Naive B cell (primary cell): ENCODE measurements around the gene TADA2A. TPM values are rescaled to one million over a fixed set of nuclear protein-coding genes. Genes with fewer than 3 reads are reported as not detected.
A peak's percentile ranks its signal among the peaks of the same experiment; 100 is the strongest.

Source experiments
- ATAC-seq, 2 donors: fragments of 150-1000 bp; cut with Tn5 transposase; 2 replicates each; pipeline ENCODE4 v1.10.0; 2021; ENCODE audit warnings: low read depth in 2 of 2, mild to moderate bottlenecking in 2 of 2, moderate library complexity in 2 of 2
- DNase-seq: peaks from one replicate; pipeline ENCODE4 v3.0.0; 2022
- H3K27ac Mint-ChIP-seq, 6 donors: one replicate each; pipeline ENCODE4 v1.8.0; 2020 to 2022; ENCODE audit warnings: mild to moderate bottlenecking in 6 of 6, mixed read lengths in 6 of 6, moderate library complexity in 5 of 6, inconsistent platforms in 2 of 6
- H3K27me3 Mint-ChIP-seq, 3 donors: one replicate each; pipeline ENCODE4 v1.8.0; 2021 to 2022; ENCODE audit warnings: mixed read lengths in 3 of 3, mild to moderate bottlenecking in 1 of 3
- H3K36me3 Mint-ChIP-seq, 2 donors: one replicate each; pipeline ENCODE4 v1.8.0; 2020 to 2022; ENCODE audit warnings: mixed read lengths in 2 of 2, inconsistent platforms in 1 of 2, mild to moderate bottlenecking in 1 of 2
- H3K4me1 Mint-ChIP-seq, 3 donors: one replicate each; pipeline ENCODE4 v1.8.0; 2020 to 2022; ENCODE audit warnings: mixed read lengths in 3 of 3, inconsistent platforms in 1 of 3, mild to moderate bottlenecking in 1 of 3, moderate library complexity in 1 of 3
- H3K4me3 Mint-ChIP-seq, 8 donors: one replicate each; pipeline ENCODE4 v1.8.0; 2020 to 2022; ENCODE audit warnings: mild to moderate bottlenecking in 8 of 8, mixed read lengths in 8 of 8, moderate library complexity in 8 of 8, inconsistent platforms in 2 of 8
- H3K9me3 Mint-ChIP-seq, 7 donors: one replicate each; pipeline ENCODE4 v1.8.0; 2020 to 2022; ENCODE audit warnings: mixed read lengths in 7 of 7, mild to moderate bottlenecking in 5 of 7, inconsistent platforms in 2 of 7, moderate library complexity in 1 of 7
- polyA plus RNA-seq, 6 donors: library from polyadenylated mRNA; unstranded; fragments of 300-500 nt; fragmentation: Illumina TruSeq; gene quantifications; one replicate each; pipeline ENCODE4 v1.2.3, GENCODE V29; 2021; ENCODE audit warnings: low read depth in 6 of 6

TADA2A gene, protein sequence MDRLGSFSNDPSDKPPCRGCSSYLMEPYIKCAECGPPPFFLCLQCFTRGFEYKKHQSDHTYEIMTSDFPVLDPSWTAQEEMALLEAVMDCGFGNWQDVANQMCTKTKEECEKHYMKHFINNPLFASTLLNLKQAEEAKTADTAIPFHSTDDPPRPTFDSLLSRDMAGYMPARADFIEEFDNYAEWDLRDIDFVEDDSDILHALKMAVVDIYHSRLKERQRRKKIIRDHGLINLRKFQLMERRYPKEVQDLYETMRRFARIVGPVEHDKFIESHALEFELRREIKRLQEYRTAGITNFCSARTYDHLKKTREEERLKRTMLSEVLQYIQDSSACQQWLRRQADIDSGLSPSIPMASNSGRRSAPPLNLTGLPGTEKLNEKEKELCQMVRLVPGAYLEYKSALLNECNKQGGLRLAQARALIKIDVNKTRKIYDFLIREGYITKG
- 10 to 100 TPM in 2 of 6 donors, 1 to 10 TPM in 4; 4.3 to 16.3 (median 6.2) TPM for polyA plus RNA-seq

DNA sequence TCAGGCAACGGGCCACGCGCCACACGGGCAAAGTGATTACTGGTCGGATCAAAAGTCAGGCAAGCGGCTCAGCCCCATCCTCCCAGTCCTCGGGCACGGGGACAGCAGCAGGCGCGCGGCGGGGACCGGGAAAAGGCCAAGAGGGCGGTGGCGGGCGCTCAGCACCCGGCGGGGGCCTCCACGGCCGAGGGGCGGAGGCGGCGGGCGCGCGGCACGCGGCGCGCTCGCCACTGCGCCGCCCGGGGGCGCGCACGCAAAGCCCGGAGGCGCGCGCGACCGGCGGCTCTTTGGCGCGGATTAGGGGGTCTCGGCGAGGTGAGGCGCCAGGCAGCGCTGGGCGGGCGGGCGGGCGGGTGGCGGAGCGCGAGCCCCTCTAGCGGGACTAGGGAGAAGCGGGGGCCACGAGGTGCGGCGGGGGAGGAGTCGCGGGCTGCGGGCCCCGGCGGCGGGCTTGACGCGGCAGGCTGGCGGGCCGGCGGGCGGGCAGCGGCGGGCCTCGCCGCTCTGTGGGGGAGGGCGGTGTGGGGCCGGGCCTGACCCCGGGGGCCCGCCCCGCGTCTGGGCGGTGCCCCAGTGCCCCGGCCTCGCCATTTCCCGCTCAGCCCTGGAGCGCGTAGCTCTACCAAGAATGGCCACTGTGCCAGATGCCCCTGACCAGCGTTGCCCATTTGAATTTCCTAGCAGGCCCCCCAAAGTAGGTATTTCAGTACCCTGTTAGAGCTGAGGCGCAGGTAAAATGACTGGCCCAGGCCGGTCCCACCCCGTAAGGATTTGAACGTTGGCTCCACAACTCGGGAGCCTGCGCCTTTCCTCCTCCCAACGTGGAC, at the start of gene TADA2A, which contains the start of gene ACACA:
Gene TADA2A, plus strand, starts transcription at position 252 of the 827 bp plus-strand sequence. CDS start 4,480 bp downstream, outside the sequence.
Gene ACACA, minus strand, starts transcription at position 202 of the 827 bp plus-strand sequence. CDS start 537 bp downstream, outside the sequence.
- Mint-ChIP-seq H3K4me3 (peak within 1 kb of the TSS; percentile 93 to 97 (median 97)), H3K4me1 (peaks cover 16 to 59% (median 18%) of the 10 kb centered on the region in 3 donors), H3K9me3 (peaks cover 0 to 2% (median 0%) of the 10 kb centered on the region in 7 donors), H3K27ac (peak within 1 kb of the TSS; percentile 88 to 96 (median 92)), H3K27me3 (no peaks in the 10 kb centered on the region), H3K36me3 (no peaks in the 10 kb centered on the region)
- peak; percentile 73 for DNase-seq
- ATAC-seq: peak; percentile 88 to 92

DNA sequence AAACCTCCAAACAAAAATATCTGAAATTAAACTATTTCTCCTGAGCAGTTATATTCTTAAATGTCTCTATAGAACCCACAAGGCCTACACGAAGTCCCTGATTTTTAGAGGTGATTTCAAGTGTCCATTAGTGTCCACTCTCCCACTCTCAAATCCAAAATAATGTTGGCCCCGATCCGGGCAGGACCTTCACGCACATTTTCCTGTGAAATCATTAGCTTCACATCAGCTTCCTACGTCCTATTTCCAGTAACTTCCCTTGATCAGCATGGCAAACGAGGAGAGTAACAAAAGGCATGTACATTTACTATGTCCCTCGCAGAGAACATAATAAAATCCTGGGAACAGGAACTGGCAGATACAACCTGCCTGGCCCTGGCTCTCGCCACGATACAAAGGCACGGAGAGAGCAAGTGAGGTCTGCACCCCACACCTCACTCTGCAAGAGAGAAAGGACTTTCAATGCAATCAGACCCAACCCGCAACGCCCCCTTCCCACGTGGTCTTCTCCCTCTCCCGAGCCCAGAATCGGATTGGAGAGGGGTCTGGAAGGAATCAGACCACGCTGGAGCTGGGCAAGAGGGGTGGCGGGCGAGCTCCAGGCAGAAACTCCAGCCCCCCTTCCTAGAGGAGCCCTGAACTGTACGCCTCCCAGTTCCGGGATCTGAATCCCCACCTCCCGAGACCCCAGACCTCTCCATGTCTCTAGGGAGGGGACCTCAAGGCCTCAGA, 48.4 kb upstream of the TADA2A start:
- Mint-ChIP-seq H3K9me3 (no peaks in the 10 kb centered on the region), H3K4me3 (peak overlapping the region; percentile 80 to 91 (median 88)), H3K36me3 (no peaks in the 10 kb centered on the region), H3K27me3 (no peaks in the 10 kb centered on the region), H3K27ac (peak overlapping the region; percentile 20 to 89 (median 56)), H3K4me1 (peaks cover 19 to 25% (median 19%) of the 10 kb centered on the region in 3 donors)
- DNase-seq (no peak), ATAC-seq (no peak)

DNA sequence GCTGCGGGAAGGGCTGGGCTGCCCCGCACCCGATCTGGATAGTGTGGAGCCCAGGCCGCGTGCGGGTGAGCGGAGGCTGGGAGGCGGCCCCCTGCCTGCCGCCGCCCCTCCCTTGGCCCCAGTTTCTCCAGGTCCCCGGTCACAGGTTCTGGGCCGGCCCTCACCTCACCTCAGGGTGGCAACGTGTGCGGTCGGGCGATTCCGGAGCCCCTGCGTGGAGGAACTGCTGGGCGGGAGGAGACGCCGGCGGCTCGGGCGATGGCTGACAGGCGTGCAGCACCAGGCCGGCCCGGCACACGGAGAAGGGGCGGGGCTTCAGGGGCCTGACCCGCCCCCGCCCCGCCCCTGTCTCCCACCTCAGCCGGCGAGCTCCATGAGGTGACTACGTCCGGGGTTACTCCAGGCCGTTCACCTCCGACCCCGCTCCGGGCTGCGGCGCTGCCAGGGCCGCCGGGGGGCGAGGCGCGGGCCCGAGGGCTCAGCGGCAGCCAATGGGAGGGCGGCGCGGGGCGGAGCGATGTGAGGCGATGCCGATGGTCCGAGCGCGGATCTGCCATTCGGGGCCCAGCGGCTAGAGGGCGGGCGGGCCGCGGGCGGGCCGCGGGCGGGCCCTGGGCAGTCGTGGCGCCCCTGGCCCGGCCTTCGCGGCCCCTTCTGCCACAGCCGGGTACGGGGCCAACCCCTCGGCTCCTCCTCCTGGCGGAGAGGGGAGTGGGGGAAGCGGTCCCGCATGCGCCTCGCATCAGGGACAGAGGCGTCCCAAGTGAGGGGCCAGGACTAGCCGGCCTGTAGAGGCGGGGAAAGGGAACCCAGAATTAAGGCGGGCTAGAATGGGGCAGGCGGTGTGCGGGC, 47.6 kb upstream of the TADA2A start:
- ATAC-seq: peak; percentile 94
- H3K27ac Mint-ChIP-seq: peak overlapping the region in 5 of 6 donors; percentile 25 to 87 (median 62)
- no peaks in the 10 kb centered on the region for H3K9me3 Mint-ChIP-seq
- DNase-seq: peak; percentile 91
- H3K4me3 Mint-ChIP-seq: peak overlapping the region; percentile 80 to 91 (median 88)
- H3K36me3 Mint-ChIP-seq: no peaks in the 10 kb centered on the region
- H3K4me1 Mint-ChIP-seq: peaks cover 19 to 25% (median 19%) of the 10 kb centered on the region in 3 donors
- H3K27me3 Mint-ChIP-seq: no peaks in the 10 kb centered on the region

DNA sequence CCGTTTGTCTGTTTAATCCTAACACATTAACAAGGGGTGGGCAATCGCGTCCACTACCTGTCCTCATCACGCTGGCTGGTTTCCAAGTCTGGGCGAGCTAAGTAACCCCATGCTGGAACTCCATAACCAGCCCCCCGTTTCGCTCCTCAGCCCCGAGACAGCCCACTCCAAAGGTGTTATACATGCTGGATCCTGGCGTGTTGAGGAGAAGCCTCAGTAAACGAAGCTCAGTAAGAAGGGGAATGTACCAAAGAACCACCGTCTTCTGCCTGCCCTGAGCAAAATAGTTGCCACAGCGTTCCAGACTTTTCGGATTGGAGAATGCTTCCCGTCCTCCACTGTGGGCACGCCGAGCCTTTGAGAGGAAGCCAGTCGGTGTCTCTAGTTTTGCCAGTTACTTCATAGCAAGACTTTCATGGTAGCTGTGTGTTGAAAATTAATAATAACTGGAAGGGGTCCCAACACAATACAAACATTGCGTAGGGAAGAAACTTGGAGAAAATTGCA, 47.0 kb upstream of the TADA2A start:
- H3K4me3 Mint-ChIP-seq: peak overlapping the region; percentile 80 to 90 (median 84)
- no peaks in the 10 kb centered on the region for H3K27me3 Mint-ChIP-seq
- ATAC-seq: no peak
- peaks cover 19 to 25% (median 19%) of the 10 kb centered on the region in 3 donors for H3K4me1 Mint-ChIP-seq
- no peak for DNase-seq
- H3K9me3 Mint-ChIP-seq: no peaks in the 10 kb centered on the region
- peak overlapping the region; percentile 21 to 87 (median 46) for H3K27ac Mint-ChIP-seq
- no peaks in the 10 kb centered on the region for H3K36me3 Mint-ChIP-seq

DNA sequence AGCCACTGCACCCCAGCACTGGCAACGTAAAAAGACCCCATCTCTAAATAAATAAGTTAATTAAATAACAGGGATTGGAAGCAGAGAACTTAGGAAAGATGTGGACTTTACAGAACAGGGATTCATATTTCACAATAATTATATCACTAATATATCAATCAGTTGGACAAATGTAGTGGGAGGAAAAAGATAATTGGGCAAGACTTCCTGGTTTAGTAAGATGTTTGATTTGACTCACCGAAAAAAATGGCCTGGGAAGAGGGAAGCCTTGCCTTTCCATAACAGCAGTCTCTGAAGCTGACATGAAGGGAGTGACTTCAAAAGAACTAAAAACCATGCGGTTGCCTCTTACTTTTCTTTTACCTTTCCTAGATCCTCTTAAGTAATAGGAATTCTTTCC, 46.1 kb upstream of the TADA2A start:
- ATAC-seq: no peak
- Mint-ChIP-seq H3K36me3 (no peaks in the 10 kb centered on the region), H3K4me3 (peak overlapping the region in 2 of 8 donors; percentile 33 to 62), H3K9me3 (no peaks in the 10 kb centered on the region), H3K4me1 (peaks cover 19 to 25% (median 19%) of the 10 kb centered on the region in 3 donors), H3K27me3 (no peaks in the 10 kb centered on the region), H3K27ac (peak overlapping the region in 1 of 6 donors; percentile 47)
- DNase-seq: no peak

DNA sequence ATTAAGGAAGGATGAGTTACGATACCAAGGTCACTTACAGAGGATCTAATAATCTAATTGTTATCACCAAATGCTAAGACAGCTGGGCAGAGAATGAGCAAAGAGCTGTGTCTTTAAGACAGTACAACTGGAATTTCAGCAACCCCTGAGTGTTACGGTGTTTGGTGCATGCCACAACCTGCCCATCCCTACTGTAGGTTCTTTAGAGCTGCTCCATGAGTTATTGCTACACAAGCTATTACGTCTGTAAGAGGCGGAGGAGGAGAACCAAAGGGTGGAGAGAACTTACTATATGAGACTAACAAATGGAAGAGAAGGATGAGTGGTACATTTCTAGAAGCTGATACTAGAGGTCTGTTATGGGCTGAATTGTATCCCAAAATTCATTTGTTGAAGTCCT, 45.1 kb upstream of the TADA2A start:
- Mint-ChIP-seq H3K4me1 (peaks cover 19 to 25% (median 19%) of the 10 kb centered on the region in 3 donors), H3K4me3 (peak overlapping the region in 3 of 8 donors; percentile 19 to 62 (median 33)), H3K27me3 (no peaks in the 10 kb centered on the region), H3K36me3 (no peaks in the 10 kb centered on the region), H3K27ac (no peak overlapping the region), H3K9me3 (no peaks in the 10 kb centered on the region)
- no peak for ATAC-seq
- DNase-seq: no peak

DNA sequence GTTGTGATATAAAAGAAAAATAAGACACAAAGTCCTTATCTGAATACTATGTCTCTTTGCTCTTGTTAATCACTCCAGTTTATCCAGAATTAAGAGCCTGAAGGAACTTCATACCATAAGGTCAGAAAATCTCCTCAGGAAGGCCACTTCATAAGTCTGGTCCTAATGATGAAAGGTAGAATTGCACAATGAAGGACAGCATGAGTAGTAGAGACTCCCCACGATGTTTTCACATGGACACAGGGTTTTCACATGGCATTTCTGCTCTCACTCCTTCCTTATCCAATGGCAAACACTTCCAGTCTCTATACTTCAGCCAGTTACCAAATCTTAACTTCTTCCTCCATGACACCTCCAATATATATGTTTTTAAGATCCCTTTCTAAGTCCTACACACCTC, 41.1 kb upstream of the TADA2A start:
- ATAC-seq: no peak
- H3K36me3 Mint-ChIP-seq: no peaks in the 10 kb centered on the region

DNA sequence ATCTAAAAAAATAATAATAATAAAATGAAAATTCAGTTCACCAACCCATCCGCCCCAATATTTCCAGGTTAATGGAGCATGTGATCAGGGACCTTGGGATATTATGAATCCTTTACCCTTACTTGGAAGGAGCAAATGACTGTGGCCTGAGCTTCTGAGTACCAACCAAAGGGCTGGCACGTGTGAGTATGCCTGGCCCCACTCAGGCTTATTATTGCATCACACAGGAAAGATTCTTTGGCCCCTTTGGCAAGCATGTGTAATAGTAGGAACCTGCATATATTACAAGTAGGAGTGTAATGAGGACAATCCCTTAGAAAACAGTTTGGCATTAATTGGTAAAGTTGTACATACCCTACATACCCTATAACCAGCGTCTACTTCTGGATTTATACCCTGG, 38.1 kb upstream of the TADA2A start:
- Mint-ChIP-seq H3K36me3 (no peaks in the 10 kb centered on the region), H3K9me3 (no peaks in the 10 kb centered on the region), H3K27me3 (no peaks in the 10 kb centered on the region), H3K27ac (no peak overlapping the region), H3K4me3 (no peak overlapping the region), H3K4me1 (peaks cover 2 to 6% (median 6%) of the 10 kb centered on the region in 3 donors)
- ATAC-seq (no peak), DNase-seq (no peak)

More for the DNA sequence above, 41.1 kb upstream of the TADA2A start:
- no peak overlapping the region for H3K27ac Mint-ChIP-seq
- no peaks in the 10 kb centered on the region for H3K9me3 Mint-ChIP-seq
- no peak for DNase-seq
- peak overlapping the region in 1 of 8 donors; percentile 10 for H3K4me3 Mint-ChIP-seq
- H3K4me1 Mint-ChIP-seq: no peaks in the 10 kb centered on the region
- no peaks in the 10 kb centered on the region for H3K27me3 Mint-ChIP-seq

DNA sequence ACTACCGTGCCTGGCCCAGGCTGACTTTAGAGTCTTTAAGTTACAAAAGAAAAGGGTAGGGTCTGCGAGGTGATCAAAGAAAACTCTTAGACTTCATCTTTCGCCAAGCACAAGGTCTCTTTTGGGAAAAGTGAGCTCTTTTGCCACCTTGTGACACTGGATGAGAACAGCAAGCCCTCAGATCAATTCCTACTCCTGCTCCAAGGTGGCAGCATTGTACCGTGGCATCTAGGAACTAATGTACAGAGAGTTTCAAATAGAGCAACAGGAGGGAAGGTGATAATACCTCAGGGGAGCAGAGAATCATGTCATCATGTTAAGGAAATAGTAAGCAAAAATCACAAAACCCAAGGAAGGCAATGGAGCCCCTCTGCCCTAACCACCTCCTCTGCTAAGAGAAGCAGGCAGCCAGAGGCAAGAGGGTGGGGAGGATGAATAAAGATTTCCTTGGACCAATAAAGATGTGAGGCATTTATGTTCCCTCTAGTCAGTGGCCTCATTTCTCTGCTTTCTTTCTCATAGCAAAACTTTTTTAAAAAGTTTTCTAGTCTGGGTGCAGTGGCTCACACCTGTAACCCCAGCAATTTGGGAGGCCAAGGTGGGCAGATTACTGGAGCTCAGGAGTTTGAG, 33.0 kb upstream of the TADA2A start:
- no peaks in the 10 kb centered on the region for H3K36me3 Mint-ChIP-seq
- H3K4me1 Mint-ChIP-seq: peaks cover 4 to 8% (median 6%) of the 10 kb centered on the region in 3 donors
- H3K27ac Mint-ChIP-seq: peak overlapping the region in 1 of 6 donors; percentile 29
- ATAC-seq (peak; percentile 76 to 82), DNase-seq (peak; percentile 42)
- H3K4me3 Mint-ChIP-seq: no peak overlapping the region
- no peaks in the 10 kb centered on the region for H3K27me3 Mint-ChIP-seq
- H3K9me3 Mint-ChIP-seq: no peaks in the 10 kb centered on the region

DNA sequence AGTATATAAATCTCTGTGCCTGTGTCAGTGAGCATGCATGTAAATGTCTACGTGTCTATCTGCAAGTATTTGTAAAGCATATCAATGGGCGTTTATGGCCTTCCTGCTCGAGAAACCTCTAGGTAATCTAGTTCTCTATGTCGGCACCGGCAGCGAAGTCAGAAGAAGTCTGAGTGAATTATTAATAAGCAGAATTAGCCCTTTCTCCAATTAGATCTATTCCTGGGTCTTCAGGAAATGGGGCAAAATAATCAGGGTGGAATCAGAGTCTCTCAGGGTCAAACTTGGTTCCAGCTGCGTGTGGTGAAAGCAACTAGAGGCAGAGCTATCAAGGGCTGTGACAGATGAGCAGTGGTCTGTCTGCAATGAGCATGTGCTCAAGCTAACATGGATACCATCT, 31.0 kb upstream of the TADA2A start, which contains the start of gene C17orf78:
Gene C17orf78, plus strand, starts transcription at position 280 of the 400 bp plus-strand sequence. Its CDS starts 108 bp downstream, at position 388.
- Mint-ChIP-seq H3K9me3 (no peaks in the 10 kb centered on the region), H3K4me1 (peaks cover 4 to 8% (median 6%) of the 10 kb centered on the region in 3 donors), H3K27ac (no peak within 1 kb of the TSS), H3K4me3 (no peak within 1 kb of the TSS), H3K27me3 (no peaks in the 10 kb centered on the region), H3K36me3 (no peaks in the 10 kb centered on the region)
- DNase-seq (no peak), ATAC-seq (no peak)

DNA sequence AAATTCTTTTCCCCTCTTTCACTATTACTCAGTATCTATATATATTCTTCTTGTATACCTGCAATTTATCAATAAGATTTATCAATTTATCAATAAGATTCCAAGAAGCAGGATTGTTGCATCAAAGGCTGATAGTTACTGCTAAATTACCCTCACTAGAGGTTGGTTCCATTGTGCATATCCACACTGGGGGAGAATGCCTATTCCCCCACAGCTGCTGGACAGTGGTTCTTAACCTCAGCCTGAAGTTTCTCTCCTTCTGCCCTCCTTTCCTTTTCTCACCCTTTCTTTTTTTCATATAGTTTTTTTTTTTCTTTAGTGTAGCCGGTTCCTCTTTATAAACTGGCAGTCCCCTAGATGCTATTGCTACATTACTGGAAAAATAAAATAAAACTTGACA, 24.6 kb upstream of the TADA2A start:
- no peak for ATAC-seq
- Mint-ChIP-seq H3K9me3 (no peaks in the 10 kb centered on the region), H3K4me1 (no peaks in the 10 kb centered on the region), H3K4me3 (no peak overlapping the region), H3K27me3 (no peaks in the 10 kb centered on the region), H3K36me3 (no peaks in the 10 kb centered on the region), H3K27ac (no peak overlapping the region)
- DNase-seq: no peak
